GM19455 (cell line): Measurements from ENCODE around the gene TMSB4X.

Experiments
- ATAC-seq: cut with Tn5 transposase; IDR thresholded peaks from one replicate; pipeline ENCODE4 v1.9.1; 2021; ENCODE audit not compliant: unreplicated experiment

Gene TMSB4X

GRCh38 chrX:13022926-13023325, 48.0 kb downstream of the TMSB4X start:
- no peak for ATAC-seq

- ATAC-seq = no peak
Measured at GRCh38 chrX:13023567-13023966, 48.7 kb downstream of the TMSB4X start.

- ATAC-seq = no peak
Measured at GRCh38 chrX:13023979-13024378, 49.1 kb downstream of the TMSB4X start.

- ATAC-seq = no peak
Measured at GRCh38 chrX:13024986-13025385, 50.1 kb downstream of the TMSB4X start.
